Breast epithelium (tissue), 3 donors: Measurements from ENCODE around the gene THOC2.

Source experiments
- CTCF ChIP-seq, 3 donors: fragments of 450-650 bp; IDR thresholded peaks; one replicate each; pipeline ENCODE4 v1.5.1; 2016 to 2017; ENCODE audit warnings: antibody characterized with exemption in 3 of 3, mild to moderate bottlenecking in 3 of 3, moderate library complexity in 3 of 3
- POLR2A ChIP-seq: fragments of 450-650 bp; IDR thresholded peaks from one replicate; pipeline ENCODE4 v1.6.1; 2016; ENCODE audit warnings: antibody characterized with exemption, mild to moderate bottlenecking, moderate library complexity

- TF ChIP-seq CTCF (IDR thresholded peaks at IDR 0.05) (no peak), POLR2A (no peak)
These were observed 32.4 kb upstream of the THOC2 start for GRCh38 chrX:123764967-123765871.
